OCI-LY1 (cell line): Measurements from ENCODE around the gene SLC1A4.

Experiments used
- EZH2 ChIP-seq: fragments of 200-600 bp; sonication (generic), shearing (Covaris generic); IDR thresholded peaks from 2 replicates; pipeline ENCODE4 v1.8.0; 2017; ENCODE audit warnings: borderline replicate concordance, mixed run types, mild to moderate bottlenecking, antibody characterized with exemption, low read length, moderate library complexity, mixed read lengths
- TF ChIP-seq, protein P1 (sequence below): fragments of 200-600 bp; sonication (generic), shearing (Covaris generic); IDR thresholded peaks from 2 replicates; pipeline ENCODE4 v1.5.1; 2017; ENCODE audit warnings: mild to moderate bottlenecking, antibody characterized with exemption, low read length, moderate library complexity, mixed read lengths

GRCh38 chr2:64972426-64972825 lies 16.8 kb upstream of the SLC1A4 start:
- TF ChIP-seq, protein P1, sequence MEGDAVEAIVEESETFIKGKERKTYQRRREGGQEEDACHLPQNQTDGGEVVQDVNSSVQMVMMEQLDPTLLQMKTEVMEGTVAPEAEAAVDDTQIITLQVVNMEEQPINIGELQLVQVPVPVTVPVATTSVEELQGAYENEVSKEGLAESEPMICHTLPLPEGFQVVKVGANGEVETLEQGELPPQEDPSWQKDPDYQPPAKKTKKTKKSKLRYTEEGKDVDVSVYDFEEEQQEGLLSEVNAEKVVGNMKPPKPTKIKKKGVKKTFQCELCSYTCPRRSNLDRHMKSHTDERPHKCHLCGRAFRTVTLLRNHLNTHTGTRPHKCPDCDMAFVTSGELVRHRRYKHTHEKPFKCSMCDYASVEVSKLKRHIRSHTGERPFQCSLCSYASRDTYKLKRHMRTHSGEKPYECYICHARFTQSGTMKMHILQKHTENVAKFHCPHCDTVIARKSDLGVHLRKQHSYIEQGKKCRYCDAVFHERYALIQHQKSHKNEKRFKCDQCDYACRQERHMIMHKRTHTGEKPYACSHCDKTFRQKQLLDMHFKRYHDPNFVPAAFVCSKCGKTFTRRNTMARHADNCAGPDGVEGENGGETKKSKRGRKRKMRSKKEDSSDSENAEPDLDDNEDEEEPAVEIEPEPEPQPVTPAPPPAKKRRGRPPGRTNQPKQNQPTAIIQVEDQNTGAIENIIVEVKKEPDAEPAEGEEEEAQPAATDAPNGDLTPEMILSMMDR, result no peak
- TF ChIP-seq EZH2, result no peak
